GM18508 (cell line): ENCODE data around the gene MYCBP.
A peak's percentile ranks its signal among the peaks of the same experiment; 100 is the strongest.
"Not testable (repeated sequence)": the region's sequence is repeated elsewhere in the genome, so short reads cannot be mapped to it uniquely, and the experiment has no call there.

Experiments used
- ATAC-seq: cut with Tn5 transposase; IDR thresholded peaks from one replicate; pipeline ENCODE4 v1.9.1; 2021; ENCODE audit warnings: moderate number of reproducible peaks; ENCODE audit not compliant: insufficient read depth, unreplicated experiment

Gene MYCBP

GRCh38 chr1:38870996-38871395 is 2.2 kb downstream of the MYCBP start:
- ATAC-seq: no peak

GRCh38 chr1:38867208-38867607 is 5.9 kb downstream of the MYCBP start:
- ATAC-seq: no peak

GRCh38 chr1:38865112-38865715 is 7.9 kb downstream of the MYCBP start:
- ATAC-seq: no peak

- no peak for ATAC-seq
Measured at GRCh38 chr1:38860454-38860795, 12.7 kb downstream of the MYCBP start.

- ATAC-seq: peak; percentile 48
Measured at GRCh38 chr1:38859561-38860453, 13.3 kb downstream of the MYCBP start, which contains the start of gene RRAGC. Gene RRAGC (minus strand): TSS chr1:38859772. CDS start chr1:38859646, 126 bp downstream.

- no peak for ATAC-seq
Measured at GRCh38 chr1:38858833-38859560, 14.2 kb downstream of the MYCBP start.

- no peak for ATAC-seq
Measured at GRCh38 chr1:38852780-38853179, 20.4 kb downstream of the MYCBP start.

GRCh38 chr1:38848071-38848470 is 25.1 kb downstream of the MYCBP start:
- no peak for ATAC-seq

- no peak for ATAC-seq
Measured at GRCh38 chr1:38846210-38846609, 26.9 kb downstream of the MYCBP start.

- not testable (repeated sequence) for ATAC-seq
Measured at GRCh38 chr1:38845088-38845487, 28.1 kb downstream of the MYCBP start.

GRCh38 chr1:38840281-38840680 is 32.9 kb downstream of the MYCBP start:
- no peak for ATAC-seq

- no peak for ATAC-seq
Measured at GRCh38 chr1:38839363-38839762, 33.8 kb downstream of the MYCBP start.

GRCh38 chr1:38836316-38836715 is 36.8 kb downstream of the MYCBP start:
- ATAC-seq: not testable (repeated sequence)

GRCh38 chr1:38834937-38835827 is 38.0 kb downstream of the MYCBP start:
- ATAC-seq: no peak

- ATAC-seq: no peak
Measured at GRCh38 chr1:38834221-38834782, 38.8 kb downstream of the MYCBP start.

- ATAC-seq: no peak
Measured at GRCh38 chr1:38833146-38833545, 40.0 kb downstream of the MYCBP start.

GRCh38 chr1:38832370-38832734 is 40.8 kb downstream of the MYCBP start:
- no peak for ATAC-seq

- no peak for ATAC-seq
Measured at GRCh38 chr1:38831731-38832369, 41.3 kb downstream of the MYCBP start.

GRCh38 chr1:38829368-38829767 is 43.8 kb downstream of the MYCBP start:
- ATAC-seq: no peak
